Neural cell (in vitro differentiated cells): ENCODE data around the gene ABCA1. TPM values are rescaled to one million over a fixed set of nuclear protein-coding genes. Genes with fewer than 3 reads are reported as not detected.

Source experiments
- H2AFZ ChIP-seq: fragments of 200-600, 300-800 bp; sonication (generic), shearing (Covaris generic); 2 replicates; pipeline ENCODE4 v1.6.0; 2014; ENCODE audit warnings: low read depth, mild to moderate bottlenecking, antibody characterized with exemption, low read length, moderate library complexity
- H3F3A ChIP-seq: fragments of 200-600 bp; shearing (Covaris generic); 2 replicates; pipeline ENCODE4 v1.6.1; 2016; ENCODE audit warnings: mild to moderate bottlenecking, moderate library complexity, mixed read lengths, antibody characterized with exemption, low read length; ENCODE audit not compliant: insufficient read depth, poor library complexity, severe bottlenecking
- H3K27ac ChIP-seq: fragments of 200-600, 300-800 bp; sonication (generic), shearing (Covaris generic); 2 replicates; pipeline ENCODE4 v1.5.1; 2014; ENCODE audit warnings: mild to moderate bottlenecking, low read length, moderate library complexity
- H3K27me3 ChIP-seq: fragments of 300-800, 200-600 bp; sonication (generic), shearing (Covaris generic); 2 replicates; pipeline ENCODE4 v1.6.0; 2014; ENCODE audit warnings: mild to moderate bottlenecking, low read depth, low read length, moderate library complexity; ENCODE audit not compliant: insufficient read depth
- H3K36me3 ChIP-seq: fragments of 300-800, 200-600 bp; sonication (generic), shearing (Covaris generic); 2 replicates; pipeline ENCODE4 v1.5.1; 2014; ENCODE audit warnings: mild to moderate bottlenecking, antibody characterized with exemption, low read length, moderate library complexity; ENCODE audit not compliant: insufficient read depth
- H3K4me2 ChIP-seq: fragments of 300-800, 200-600 bp; sonication (generic), shearing (Covaris generic); 2 replicates; pipeline ENCODE4 v1.6.0; 2014; ENCODE audit warnings: mild to moderate bottlenecking, low read length
- H3K4me3 ChIP-seq: fragments of 300-800, 200-600 bp; sonication (generic), shearing (Covaris generic); 2 replicates; pipeline ENCODE4 v1.5.1; 2014; ENCODE audit warnings: mild to moderate bottlenecking, low read length, moderate library complexity
- H3K79me2 ChIP-seq: fragments of 200-600 bp; shearing (Covaris generic); replicated peaks from 2 replicates; pipeline ENCODE4 v1.6.0; 2014; ENCODE audit warnings: mild to moderate bottlenecking, low read length, moderate library complexity; ENCODE audit not compliant: insufficient read depth
- H3K9ac ChIP-seq: fragments of 300-800, 200-600 bp; sonication (generic), shearing (Covaris generic); 2 replicates; pipeline ENCODE4 v1.6.1; 2016; ENCODE audit warnings: mild to moderate bottlenecking, low read length, mixed read lengths
- H3K9me2 ChIP-seq: fragments of 200-600 bp; shearing (Covaris generic); 2 replicates; pipeline ENCODE4 v1.6.1; 2016; ENCODE audit warnings: mild to moderate bottlenecking, low read length, mixed read lengths; ENCODE audit not compliant: insufficient read depth
- H3K9me3 ChIP-seq: fragments of 200-600, 300-800 bp; sonication (generic), shearing (Covaris generic); 2 replicates; pipeline ENCODE4 v1.6.1; 2016; ENCODE audit warnings: mild to moderate bottlenecking, mixed run types, low read length, moderate library complexity, mixed read lengths
- H4K20me1 ChIP-seq: fragments of 200-600 bp; shearing (Covaris generic); 2 replicates; pipeline ENCODE4 v1.6.1; 2016; ENCODE audit warnings: mild to moderate bottlenecking, mixed run types; ENCODE audit not compliant: insufficient read depth
- EP300 ChIP-seq: fragments of 450-650 bp; conservative IDR thresholded peaks from 2 replicates; pipeline ENCODE4 v1.6.1; 2014; ENCODE audit warnings: antibody characterized with exemption, mild to moderate bottlenecking, moderate library complexity; ENCODE audit not compliant: poor library complexity, severe bottlenecking
- EZH2 ChIP-seq: fragments of 200-600, 300-800 bp; shearing (Covaris generic), sonication (generic); IDR thresholded peaks from 2 replicates; pipeline ENCODE4 v1.6.1; 2014; ENCODE audit warnings: antibody characterized with exemption, low read length, borderline replicate concordance, mild to moderate bottlenecking; ENCODE audit not compliant: insufficient read depth, poor library complexity, severe bottlenecking
- MXI1 ChIP-seq: fragments of 450-650 bp; conservative IDR thresholded peaks from 2 replicates; pipeline ENCODE4 v1.6.1; 2014; ENCODE audit warnings: antibody characterized with exemption, mild to moderate bottlenecking; ENCODE audit not compliant: poor library complexity, severe bottlenecking
- POLR2AphosphoS5 ChIP-seq: IDR thresholded peaks from 2 replicates; pipeline ENCODE4 v1.6.1; 2012
- RAD21 ChIP-seq: fragments of 450-650 bp; conservative IDR thresholded peaks from 2 replicates; pipeline ENCODE4 v1.6.1; 2014; ENCODE audit warnings: antibody characterized with exemption, mild to moderate bottlenecking, moderate library complexity
- SMC3 ChIP-seq: fragments of 450-650 bp; conservative IDR thresholded peaks from 2 replicates; pipeline ENCODE4 v1.6.1; 2014; ENCODE audit warnings: antibody characterized with exemption, mild to moderate bottlenecking, moderate library complexity; ENCODE audit not compliant: poor library complexity
- TAF1 ChIP-seq: IDR thresholded peaks from 2 replicates; pipeline ENCODE4 v1.6.1; 2012; ENCODE audit warnings: low read depth
- polyA plus RNA-seq: library from polyadenylated mRNA; depleted of rRNA; stranded (reverse); fragments of >200 nt; gene quantifications from 2 replicates; pipeline ENCODE4 v1.2.3, GENCODE V29; 2014
- TF ChIP-seq, protein P1 (sequence below): IDR thresholded peaks from 2 replicates; pipeline ENCODE4 v1.6.1; 2012; ENCODE audit warnings: borderline replicate concordance
- TF ChIP-seq, protein P2 (sequence below): fragments of 450-650 bp; IDR thresholded peaks from 2 replicates; pipeline ENCODE4 v1.5.1; 2014; ENCODE audit warnings: antibody characterized with exemption, mild to moderate bottlenecking, moderate library complexity; ENCODE audit not compliant: poor library complexity, severe bottlenecking

Gene ABCA1
- polyA plus RNA-seq, 1 donor from 2014 or later, result 5.2 TPM

DNA sequence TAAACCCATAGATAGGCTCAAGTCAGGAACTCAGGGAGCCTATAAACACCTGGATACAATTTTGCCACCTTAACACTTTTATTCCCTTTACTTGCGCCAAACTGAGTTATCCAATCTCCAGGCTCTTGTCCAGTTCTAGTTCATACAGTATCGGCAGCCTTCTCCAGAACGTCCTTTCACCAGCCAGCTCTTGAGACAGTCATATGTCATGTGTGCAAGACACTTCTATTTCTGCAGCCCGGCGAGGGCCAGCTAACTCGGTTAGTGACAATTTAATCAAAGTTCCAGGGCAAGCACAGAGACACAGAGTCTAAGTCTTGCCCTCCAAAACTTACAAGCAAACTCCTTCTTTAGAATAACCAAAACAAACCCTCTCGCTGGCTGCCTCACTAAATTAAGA, 12.9 kb downstream of the ABCA1 start:
- peaks cover 32% of the 10 kb centered on the region for H3K79me2 ChIP-seq
- TF ChIP-seq SMC3, result no peak
- no peak for TF ChIP-seq MXI1
- TF ChIP-seq, protein P1, sequence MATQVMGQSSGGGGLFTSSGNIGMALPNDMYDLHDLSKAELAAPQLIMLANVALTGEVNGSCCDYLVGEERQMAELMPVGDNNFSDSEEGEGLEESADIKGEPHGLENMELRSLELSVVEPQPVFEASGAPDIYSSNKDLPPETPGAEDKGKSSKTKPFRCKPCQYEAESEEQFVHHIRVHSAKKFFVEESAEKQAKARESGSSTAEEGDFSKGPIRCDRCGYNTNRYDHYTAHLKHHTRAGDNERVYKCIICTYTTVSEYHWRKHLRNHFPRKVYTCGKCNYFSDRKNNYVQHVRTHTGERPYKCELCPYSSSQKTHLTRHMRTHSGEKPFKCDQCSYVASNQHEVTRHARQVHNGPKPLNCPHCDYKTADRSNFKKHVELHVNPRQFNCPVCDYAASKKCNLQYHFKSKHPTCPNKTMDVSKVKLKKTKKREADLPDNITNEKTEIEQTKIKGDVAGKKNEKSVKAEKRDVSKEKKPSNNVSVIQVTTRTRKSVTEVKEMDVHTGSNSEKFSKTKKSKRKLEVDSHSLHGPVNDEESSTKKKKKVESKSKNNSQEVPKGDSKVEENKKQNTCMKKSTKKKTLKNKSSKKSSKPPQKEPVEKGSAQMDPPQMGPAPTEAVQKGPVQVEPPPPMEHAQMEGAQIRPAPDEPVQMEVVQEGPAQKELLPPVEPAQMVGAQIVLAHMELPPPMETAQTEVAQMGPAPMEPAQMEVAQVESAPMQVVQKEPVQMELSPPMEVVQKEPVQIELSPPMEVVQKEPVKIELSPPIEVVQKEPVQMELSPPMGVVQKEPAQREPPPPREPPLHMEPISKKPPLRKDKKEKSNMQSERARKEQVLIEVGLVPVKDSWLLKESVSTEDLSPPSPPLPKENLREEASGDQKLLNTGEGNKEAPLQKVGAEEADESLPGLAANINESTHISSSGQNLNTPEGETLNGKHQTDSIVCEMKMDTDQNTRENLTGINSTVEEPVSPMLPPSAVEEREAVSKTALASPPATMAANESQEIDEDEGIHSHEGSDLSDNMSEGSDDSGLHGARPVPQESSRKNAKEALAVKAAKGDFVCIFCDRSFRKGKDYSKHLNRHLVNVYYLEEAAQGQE, result no peak
- TF ChIP-seq RAD21, result no peak
- TF ChIP-seq TAF1, result no peak
- TF ChIP-seq, protein P2, sequence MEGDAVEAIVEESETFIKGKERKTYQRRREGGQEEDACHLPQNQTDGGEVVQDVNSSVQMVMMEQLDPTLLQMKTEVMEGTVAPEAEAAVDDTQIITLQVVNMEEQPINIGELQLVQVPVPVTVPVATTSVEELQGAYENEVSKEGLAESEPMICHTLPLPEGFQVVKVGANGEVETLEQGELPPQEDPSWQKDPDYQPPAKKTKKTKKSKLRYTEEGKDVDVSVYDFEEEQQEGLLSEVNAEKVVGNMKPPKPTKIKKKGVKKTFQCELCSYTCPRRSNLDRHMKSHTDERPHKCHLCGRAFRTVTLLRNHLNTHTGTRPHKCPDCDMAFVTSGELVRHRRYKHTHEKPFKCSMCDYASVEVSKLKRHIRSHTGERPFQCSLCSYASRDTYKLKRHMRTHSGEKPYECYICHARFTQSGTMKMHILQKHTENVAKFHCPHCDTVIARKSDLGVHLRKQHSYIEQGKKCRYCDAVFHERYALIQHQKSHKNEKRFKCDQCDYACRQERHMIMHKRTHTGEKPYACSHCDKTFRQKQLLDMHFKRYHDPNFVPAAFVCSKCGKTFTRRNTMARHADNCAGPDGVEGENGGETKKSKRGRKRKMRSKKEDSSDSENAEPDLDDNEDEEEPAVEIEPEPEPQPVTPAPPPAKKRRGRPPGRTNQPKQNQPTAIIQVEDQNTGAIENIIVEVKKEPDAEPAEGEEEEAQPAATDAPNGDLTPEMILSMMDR, result no peak
- TF ChIP-seq POLR2AphosphoS5, result no peak
- TF ChIP-seq EP300, result no peak
- TF ChIP-seq EZH2, result no peak
- H3K9me2 ChIP-seq, result no peaks in the 10 kb centered on the region
- no peak overlapping the region for H3K4me3 ChIP-seq
- no peaks in the 10 kb centered on the region for H3K9me3 ChIP-seq
- no peak overlapping the region for H3K27ac ChIP-seq
- no peaks in the 10 kb centered on the region for H4K20me1 ChIP-seq
- H3K36me3 ChIP-seq, result peaks cover 3% of the 10 kb centered on the region
- no peaks in the 10 kb centered on the region for H3F3A ChIP-seq
- H3K27me3 ChIP-seq, result no peaks in the 10 kb centered on the region
- H3K4me2 ChIP-seq, result no peak overlapping the region
- H3K9ac ChIP-seq, result no peak overlapping the region
- H2AFZ ChIP-seq, result no peak overlapping the region

DNA sequence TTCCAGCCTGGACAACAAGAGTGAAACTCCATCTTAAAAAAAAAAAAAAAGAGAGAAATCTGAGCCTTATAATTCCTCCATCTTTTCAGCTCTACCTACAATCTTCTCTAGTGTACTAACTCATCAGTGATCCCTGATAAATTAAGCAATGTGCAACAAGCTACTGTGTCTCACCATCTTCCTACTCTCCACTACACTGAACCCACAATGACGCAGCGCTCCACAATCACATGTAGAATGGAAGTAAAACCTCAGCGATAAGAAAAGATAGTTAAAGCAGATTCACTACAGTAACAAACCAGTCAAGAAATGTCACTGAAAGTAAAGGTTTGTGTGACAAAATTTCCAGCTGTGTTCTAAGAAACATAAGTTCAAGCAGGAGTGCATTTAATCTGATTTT, 13.5 kb downstream of the ABCA1 start:
- no peak overlapping the region for H3K4me2 ChIP-seq
- no peak overlapping the region for H3K27ac ChIP-seq
- H3K27me3 ChIP-seq, result no peaks in the 10 kb centered on the region
- no peak overlapping the region for H3K4me3 ChIP-seq
- no peaks in the 10 kb centered on the region for H3K9me2 ChIP-seq
- H3K9me3 ChIP-seq, result no peaks in the 10 kb centered on the region
- H3K79me2 ChIP-seq, result peaks cover 26% of the 10 kb centered on the region
- H3K9ac ChIP-seq, result no peak overlapping the region
- H3F3A ChIP-seq, result no peaks in the 10 kb centered on the region
- no peak overlapping the region for H2AFZ ChIP-seq
- TF ChIP-seq, protein P1, result no peak
- TF ChIP-seq SMC3, result no peak
- no peak for TF ChIP-seq MXI1
- no peak for TF ChIP-seq RAD21
- TF ChIP-seq, protein P2, result no peak
- no peak for TF ChIP-seq EZH2
- no peak for TF ChIP-seq EP300
- no peak for TF ChIP-seq TAF1
- TF ChIP-seq POLR2AphosphoS5, result no peak
- H4K20me1 ChIP-seq, result no peaks in the 10 kb centered on the region
- H3K36me3 ChIP-seq, result peaks cover 3% of the 10 kb centered on the region
